Cardiac muscle cell (in vitro differentiated cells and primary cell): ENCODE measurements around the gene CGRRF1. TPM values are rescaled to one million over a fixed set of nuclear protein-coding genes. Genes with fewer than 3 reads are reported as not detected.
A peak's percentile ranks its signal among the peaks of the same experiment; 100 is the strongest.

Source experiments
- DNase-seq, 2 donors: peaks; one replicate each; pipeline versions ENCODE4 v3.0.0 to v3.0.0-alpha.2; 2010 to 2017; ENCODE audit warnings: low read depth in 1 of 2, low spot score in 1 of 2
- H3K27ac ChIP-seq: fragments of 200-600 bp; sonication (generic); 2 replicates; pipeline ENCODE4 v1.5.1; 2016
- H3K27me3 ChIP-seq: fragments of 200-600 bp; sonication (generic); 2 replicates; pipeline ENCODE4 v1.6.0; 2016; ENCODE audit warnings: control low read depth
- H3K36me3 ChIP-seq: fragments of 200-600 bp; sonication (generic); 2 replicates; pipeline ENCODE4 v1.5.1; 2016; ENCODE audit warnings: control low read depth
- H3K4me1 ChIP-seq: fragments of 200-600 bp; sonication (generic); 2 replicates; pipeline ENCODE4 v1.8.1; 2017; ENCODE audit warnings: low read depth, mild to moderate bottlenecking, mixed run types
- H3K4me3 ChIP-seq: fragments of 200-600 bp; sonication (generic); 2 replicates; pipeline ENCODE4 v1.5.1; 2016; ENCODE audit warnings: mild to moderate bottlenecking
- H3K9me3 ChIP-seq: fragments of 200-600 bp; sonication (generic); 2 replicates; pipeline ENCODE4 v1.5.1; 2017; ENCODE audit warnings: low read depth, mild to moderate bottlenecking, control low read depth
- CTCF ChIP-seq: IDR thresholded peaks from 2 replicates; pipeline ENCODE4 v1.5.1; 2012; ENCODE audit warnings: low read depth, mild to moderate bottlenecking, low read length
- polyA plus RNA-seq: library from polyadenylated mRNA; unstranded; fragments of >200 nt; fragmentation: Nextera tagmentation; extraction: Ambion mirVana; gene quantifications from 2 replicates; pipeline ENCODE4 v1.2.1, GENCODE V29; 2016
- total RNA-seq: library from RNA; depleted of rRNA; stranded (reverse); fragments of >200 nt; gene quantifications from 2 replicates; pipeline ENCODE4 v1.2.3, GENCODE V29; 2016

Gene CGRRF1
- total and polyA plus RNA-seq, 2 experiments from 2014 or later, result 8.4 to 22.9 TPM

- H3K27ac ChIP-seq, result no peak overlapping the region
- no peak for DNase-seq
- H3K4me1 ChIP-seq, result no peaks in the 10 kb centered on the region
- peaks cover 17% of the 10 kb centered on the region for H3K36me3 ChIP-seq
- no peaks in the 10 kb centered on the region for H3K9me3 ChIP-seq
- TF ChIP-seq CTCF, result no peak
- no peaks in the 10 kb centered on the region for H3K27me3 ChIP-seq
- H3K4me3 ChIP-seq, result no peak overlapping the region
Observed at GRCh38 chr14:54538055-54538454, 28.3 kb downstream of the CGRRF1 start.

- Histone ChIP-seq H3K4me3 (no peak overlapping the region), H3K27ac (no peak overlapping the region), H3K27me3 (no peaks in the 10 kb centered on the region), H3K4me1 (no peaks in the 10 kb centered on the region), H3K9me3 (no peaks in the 10 kb centered on the region), H3K36me3 (no peaks in the 10 kb centered on the region)
- DNase-seq, result no peak
- TF ChIP-seq CTCF, result no peak
Observed at GRCh38 chr14:54547583-54547982, 37.9 kb downstream of the CGRRF1 start.

- no peak for TF ChIP-seq CTCF
- Histone ChIP-seq H3K36me3 (no peaks in the 10 kb centered on the region), H3K9me3 (no peaks in the 10 kb centered on the region), H3K27me3 (no peaks in the 10 kb centered on the region), H3K4me1 (no peaks in the 10 kb centered on the region), H3K4me3 (no peak overlapping the region), H3K27ac (no peak overlapping the region)
- no peak for DNase-seq
Observed at GRCh38 chr14:54548491-54548890, 38.8 kb downstream of the CGRRF1 start.

GRCh38 chr14:54549862-54550261 lies 40.2 kb downstream of the CGRRF1 start:
- H3K36me3 ChIP-seq, result no peaks in the 10 kb centered on the region
- H3K27me3 ChIP-seq, result no peaks in the 10 kb centered on the region
- H3K9me3 ChIP-seq, result no peaks in the 10 kb centered on the region
- H3K27ac ChIP-seq, result no peak overlapping the region
- H3K4me3 ChIP-seq, result no peak overlapping the region
- TF ChIP-seq CTCF, result no peak
- DNase-seq, result peak; percentile 29 to 52
- no peaks in the 10 kb centered on the region for H3K4me1 ChIP-seq

- no peak for TF ChIP-seq CTCF
- no peaks in the 10 kb centered on the region for H3K4me1 ChIP-seq
- no peaks in the 10 kb centered on the region for H3K36me3 ChIP-seq
- no peak overlapping the region for H3K4me3 ChIP-seq
- H3K27me3 ChIP-seq, result no peaks in the 10 kb centered on the region
- H3K27ac ChIP-seq, result no peak overlapping the region
- H3K9me3 ChIP-seq, result no peaks in the 10 kb centered on the region
- DNase-seq, result no peak
Observed at GRCh38 chr14:54550514-54550913, 40.8 kb downstream of the CGRRF1 start.

GRCh38 chr14:54554401-54554800 lies 44.7 kb downstream of the CGRRF1 start:
- no peak overlapping the region for H3K4me3 ChIP-seq
- no peaks in the 10 kb centered on the region for H3K4me1 ChIP-seq
- H3K36me3 ChIP-seq, result no peaks in the 10 kb centered on the region
- no peak for TF ChIP-seq CTCF
- H3K27me3 ChIP-seq, result no peaks in the 10 kb centered on the region
- no peak overlapping the region for H3K27ac ChIP-seq
- no peak for DNase-seq
- no peaks in the 10 kb centered on the region for H3K9me3 ChIP-seq
